Heart left ventricle (tissue), 13 donors: ENCODE data around the gene CASZ1.

Experiments used
- CTCF ChIP-seq, 12 donors: fragments of 200-600 bp; sonication (generic) in 4 of 12; IDR thresholded peaks; one replicate each; pipeline versions ENCODE4 v1.5.0 to v1.8.0; 2018 to 2022; ENCODE audit warnings: antibody characterized with exemption in 12 of 12, mild to moderate bottlenecking in 5 of 12
- POLR2A ChIP-seq, 2 donors: fragments of 450-650 bp; IDR thresholded peaks; one replicate each; pipeline ENCODE4 v1.6.1; 2017; ENCODE audit warnings: antibody characterized with exemption in 2 of 2, mild to moderate bottlenecking in 2 of 2, moderate library complexity in 2 of 2
- donor health status: ischemic (EF 13 %, LVEDD 7.1; RV severe dilation, severe dysfunction).
- donor health status: DM: no; HTN: yes; CAD: no.
- donor health status: DM: no; HTN: no; CAD: no.
- donor health status: ischemic (EF 25% LVEDD 6.9; RV normal size, moderate dysfunction).
- donor health status: ischemic (EF 25% LVEDD 5.7; RV mildly dilated, moderate dysfunction).
- donor health status: ischemic (EF 35%, LVEDD 5.7; RV mildly dilated, moderate dysfunction).
- donor health status: nonischemic (EF 11% LVEDD 7.7; RV severe dilation, severe dysfunction).
- donor health status: DM: yes; HTN: yes; CAD: no.
- donor health status: PGD.
- donor health status: ischemic (EF 29% LVEDD 5.4; RV normal size, mild dysfunction).
- donor health status: nonischemic (EF 23%, LVEDD 6.1; RV moderate dilation, normal function).

- no peak for TF ChIP-seq CTCF (IDR thresholded peaks at IDR 0.05)
- no peak for TF ChIP-seq POLR2A (IDR thresholded peaks at IDR 0.05)
Observed at GRCh38 chr1:10793129-10793651, 3.3 kb downstream of the CASZ1 start.
